Tibial artery (tissue), 4 donors: ENCODE data around the gene ABCA8.
"Not testable (repeated sequence)": the region's sequence is repeated elsewhere in the genome, so short reads cannot be mapped to it uniquely, and the experiment has no call there.

Experiments
- DNase-seq, 2 donors: peaks; one replicate each; pipeline ENCODE4 v3.0.0-alpha.2; 2019
- H3K27ac ChIP-seq, 2 donors: fragments of 200-600 bp; sonication (generic) in 1 of 2; 1 replicate in 1 of 2; 2 replicates in 1 of 2; pipeline ENCODE4 v1.5.1; 2018 to 2019; ENCODE audit warnings: mild to moderate bottlenecking in 1 of 2
- H3K27me3 ChIP-seq, 2 donors: fragments of 200-600 bp; sonication (generic) in 1 of 2; one replicate each; pipeline versions ENCODE4 v1.5.1 to v1.6.0; 2016 to 2019
- H3K36me3 ChIP-seq, 3 donors: fragments of 200-600 bp; sonication (generic) in 2 of 3; one replicate each; pipeline ENCODE4 v1.5.1; 2016 to 2019; ENCODE audit warnings: mild to moderate bottlenecking in 2 of 3
- H3K4me1 ChIP-seq, 4 donors: fragments of 200-600 bp; sonication (generic) in 2 of 4; 1 replicate in 3 of 4; 2 replicates in 1 of 4; pipeline ENCODE4 v1.5.1; 2016 to 2019
- H3K4me3 ChIP-seq, 2 donors: fragments of 200-600 bp; sonication (generic) in 1 of 2; 1 replicate in 1 of 2; 2 replicates in 1 of 2; pipeline ENCODE4 v1.5.1; 2018 to 2019; ENCODE audit warnings: mild to moderate bottlenecking in 2 of 2
- H3K9me3 ChIP-seq, 3 donors: fragments of 200-600 bp; sonication (generic) in 1 of 3; one replicate each; pipeline ENCODE4 v1.5.1; 2016 to 2019
- intact Hi-C: fragments of 100-400 bp; cut with DNase I; formaldehyde crosslinking; loops from one replicate; pipeline ENCODE4 v1.15.0; 2023; ENCODE audit warnings: low total_unique reads
- TF ChIP-seq, protein P1 (sequence below), 2 experiments: fragments of 200-600 bp in 1 of 2; fragments of 450-650 bp in 1 of 2; IDR thresholded peaks; one replicate each; pipeline ENCODE4 v1.5.1; 2017 to 2019; ENCODE audit warnings: antibody characterized with exemption in 2 of 2, mild to moderate bottlenecking in 1 of 2, moderate library complexity in 1 of 2

ABCA8 gene, protein sequence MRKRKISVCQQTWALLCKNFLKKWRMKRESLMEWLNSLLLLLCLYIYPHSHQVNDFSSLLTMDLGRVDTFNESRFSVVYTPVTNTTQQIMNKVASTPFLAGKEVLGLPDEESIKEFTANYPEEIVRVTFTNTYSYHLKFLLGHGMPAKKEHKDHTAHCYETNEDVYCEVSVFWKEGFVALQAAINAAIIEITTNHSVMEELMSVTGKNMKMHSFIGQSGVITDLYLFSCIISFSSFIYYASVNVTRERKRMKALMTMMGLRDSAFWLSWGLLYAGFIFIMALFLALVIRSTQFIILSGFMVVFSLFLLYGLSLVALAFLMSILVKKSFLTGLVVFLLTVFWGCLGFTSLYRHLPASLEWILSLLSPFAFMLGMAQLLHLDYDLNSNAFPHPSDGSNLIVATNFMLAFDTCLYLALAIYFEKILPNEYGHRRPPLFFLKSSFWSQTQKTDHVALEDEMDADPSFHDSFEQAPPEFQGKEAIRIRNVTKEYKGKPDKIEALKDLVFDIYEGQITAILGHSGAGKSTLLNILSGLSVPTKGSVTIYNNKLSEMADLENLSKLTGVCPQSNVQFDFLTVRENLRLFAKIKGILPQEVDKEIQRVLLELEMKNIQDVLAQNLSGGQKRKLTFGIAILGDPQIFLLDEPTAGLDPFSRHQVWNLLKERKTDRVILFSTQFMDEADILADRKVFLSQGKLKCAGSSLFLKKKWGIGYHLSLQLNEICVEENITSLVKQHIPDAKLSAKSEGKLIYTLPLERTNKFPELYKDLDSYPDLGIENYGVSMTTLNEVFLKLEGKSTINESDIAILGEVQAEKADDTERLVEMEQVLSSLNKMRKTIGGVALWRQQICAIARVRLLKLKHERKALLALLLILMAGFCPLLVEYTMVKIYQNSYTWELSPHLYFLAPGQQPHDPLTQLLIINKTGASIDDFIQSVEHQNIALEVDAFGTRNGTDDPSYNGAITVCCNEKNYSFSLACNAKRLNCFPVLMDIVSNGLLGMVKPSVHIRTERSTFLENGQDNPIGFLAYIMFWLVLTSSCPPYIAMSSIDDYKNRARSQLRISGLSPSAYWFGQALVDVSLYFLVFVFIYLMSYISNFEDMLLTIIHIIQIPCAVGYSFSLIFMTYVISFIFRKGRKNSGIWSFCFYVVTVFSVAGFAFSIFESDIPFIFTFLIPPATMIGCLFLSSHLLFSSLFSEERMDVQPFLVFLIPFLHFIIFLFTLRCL (N-terminal part only)

GRCh38 chr17:68955181-68955841 is at the start of gene ABCA8:
ABCA8 (minus strand) TSS chr17:68955392; CDS start chr17:68942034, 13,358 bp downstream.
- intact Hi-C loops: no loop called here
- peak in 1 of 2 donors; percentile 40 for DNase-seq
- Histone ChIP-seq H3K9me3 (no peaks in the 10 kb centered on the region), H3K4me1 (peaks cover 0 to 9% (median 0%) of the 10 kb centered on the region in 4 donors), H3K36me3 (no peaks in the 10 kb centered on the region), H3K27me3 (no peaks in the 10 kb centered on the region), H3K27ac (peak within 1 kb of the TSS in 1 of 2 donors; percentile 28), H3K4me3 (peak within 1 kb of the TSS; percentile 5 to 18)
- TF ChIP-seq, protein P1, sequence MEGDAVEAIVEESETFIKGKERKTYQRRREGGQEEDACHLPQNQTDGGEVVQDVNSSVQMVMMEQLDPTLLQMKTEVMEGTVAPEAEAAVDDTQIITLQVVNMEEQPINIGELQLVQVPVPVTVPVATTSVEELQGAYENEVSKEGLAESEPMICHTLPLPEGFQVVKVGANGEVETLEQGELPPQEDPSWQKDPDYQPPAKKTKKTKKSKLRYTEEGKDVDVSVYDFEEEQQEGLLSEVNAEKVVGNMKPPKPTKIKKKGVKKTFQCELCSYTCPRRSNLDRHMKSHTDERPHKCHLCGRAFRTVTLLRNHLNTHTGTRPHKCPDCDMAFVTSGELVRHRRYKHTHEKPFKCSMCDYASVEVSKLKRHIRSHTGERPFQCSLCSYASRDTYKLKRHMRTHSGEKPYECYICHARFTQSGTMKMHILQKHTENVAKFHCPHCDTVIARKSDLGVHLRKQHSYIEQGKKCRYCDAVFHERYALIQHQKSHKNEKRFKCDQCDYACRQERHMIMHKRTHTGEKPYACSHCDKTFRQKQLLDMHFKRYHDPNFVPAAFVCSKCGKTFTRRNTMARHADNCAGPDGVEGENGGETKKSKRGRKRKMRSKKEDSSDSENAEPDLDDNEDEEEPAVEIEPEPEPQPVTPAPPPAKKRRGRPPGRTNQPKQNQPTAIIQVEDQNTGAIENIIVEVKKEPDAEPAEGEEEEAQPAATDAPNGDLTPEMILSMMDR (IDR thresholded peaks at IDR 0.05): no peak

DNA sequence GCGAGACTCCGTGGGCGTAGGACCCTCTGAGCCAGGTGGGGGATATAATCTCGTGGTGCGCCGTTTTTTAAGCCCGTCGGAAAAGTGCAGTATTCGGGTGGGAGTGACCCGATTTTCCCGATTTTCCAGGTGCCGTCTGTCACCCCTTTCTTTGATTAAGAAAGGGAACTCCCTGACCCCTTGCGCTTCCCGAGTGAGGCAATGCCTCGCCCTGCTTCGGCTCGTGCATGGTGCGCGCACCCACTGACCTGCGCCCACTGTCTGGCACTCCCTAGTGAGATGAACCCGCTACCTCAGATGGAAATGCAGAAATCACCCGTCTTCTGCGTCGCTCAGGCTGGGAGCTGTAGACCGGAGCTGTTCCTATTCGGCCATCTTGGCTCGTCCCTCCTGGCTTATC is 49.6 kb upstream of the ABCA8 start:
- H3K36me3 ChIP-seq, H3K9me3 ChIP-seq, DNase-seq, H3K4me3 ChIP-seq, H3K27ac ChIP-seq, H3K4me1 ChIP-seq, intact Hi-C loops, H3K27me3 ChIP-seq: not testable (repeated sequence)

GRCh38 chr17:68999743-69000142 is 44.6 kb upstream of the ABCA8 start:
- H3K4me3 ChIP-seq, intact Hi-C loops, H3K4me1 ChIP-seq: not testable (repeated sequence)

DNA sequence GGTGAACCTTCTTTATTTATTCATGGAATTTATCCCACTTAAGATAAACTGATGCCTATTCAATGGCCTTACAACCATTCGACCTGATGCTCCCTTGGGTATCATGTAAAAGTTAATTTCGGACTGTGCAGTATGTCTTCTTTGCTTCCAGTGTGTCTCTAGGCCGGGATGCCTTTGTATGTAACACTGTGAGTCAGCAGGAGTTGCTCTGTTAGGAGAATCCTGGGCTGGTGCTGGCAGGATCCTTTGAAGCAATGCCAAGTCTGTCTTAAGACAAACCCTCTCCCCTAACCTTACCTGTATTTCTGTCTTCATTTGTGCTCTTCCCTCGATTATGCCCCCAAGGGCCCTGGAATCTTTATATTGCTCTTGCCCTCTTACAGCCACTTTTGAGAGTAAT is 37.9 kb upstream of the ABCA8 start:
- no peaks in the 10 kb centered on the region for H3K27me3 ChIP-seq
- intact Hi-C loops: no loop called here

More at GRCh38 chr17:68999743-69000142, 44.6 kb upstream of the ABCA8 start:
- not testable (repeated sequence) for H3K27me3 ChIP-seq, DNase-seq, H3K36me3 ChIP-seq, H3K9me3 ChIP-seq, H3K27ac ChIP-seq

GRCh38 chr17:68987966-68988365 is 32.8 kb upstream of the ABCA8 start:
- Histone ChIP-seq H3K9me3 (no peaks in the 10 kb centered on the region), H3K4me1 (no peaks in the 10 kb centered on the region), H3K27ac (no peak overlapping the region), H3K36me3 (no peaks in the 10 kb centered on the region), H3K4me3 (no peak overlapping the region), H3K27me3 (no peaks in the 10 kb centered on the region)
- TF ChIP-seq, protein P1 (IDR thresholded peaks at IDR 0.05): no peak
- DNase-seq: no peak
- intact Hi-C loops: no loop called here

More for the DNA sequence above, 37.9 kb upstream of the ABCA8 start:
- Histone ChIP-seq H3K36me3 (no peaks in the 10 kb centered on the region), H3K4me3 (no peak overlapping the region), H3K27ac (no peak overlapping the region), H3K9me3 (no peaks in the 10 kb centered on the region), H3K4me1 (no peaks in the 10 kb centered on the region)
- TF ChIP-seq, protein P1 (IDR thresholded peaks at IDR 0.05): no peak
- no peak for DNase-seq

DNA sequence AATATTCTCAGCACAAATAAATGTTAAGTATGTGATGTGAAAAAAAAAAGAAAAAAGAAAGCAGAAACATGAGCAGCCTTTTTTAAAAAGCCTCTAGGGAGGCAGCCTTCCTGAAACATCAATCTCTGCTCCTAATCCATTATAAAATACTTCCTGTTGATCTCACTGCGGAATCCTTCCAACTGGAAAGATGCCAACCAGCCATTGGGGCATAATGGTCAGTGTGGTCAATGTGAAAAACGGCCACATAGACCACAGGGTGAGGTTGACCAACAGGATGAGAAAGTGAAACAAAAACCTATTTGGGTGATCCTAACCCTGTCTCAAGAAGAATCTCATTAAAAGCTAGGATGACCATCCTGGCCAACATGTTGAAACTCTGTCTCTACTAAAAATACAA is 26.1 kb upstream of the ABCA8 start:
- no peaks in the 10 kb centered on the region for H3K36me3 ChIP-seq
- intact Hi-C loops: no loop called here
- H3K4me1 ChIP-seq: no peaks in the 10 kb centered on the region
- no peaks in the 10 kb centered on the region for H3K27me3 ChIP-seq
- H3K4me3 ChIP-seq: no peak overlapping the region
- TF ChIP-seq, protein P1 (IDR thresholded peaks at IDR 0.05): no peak
- no peaks in the 10 kb centered on the region for H3K9me3 ChIP-seq
- peak; percentile 74 to 75 for DNase-seq
- H3K27ac ChIP-seq: no peak overlapping the region
